Activated T-helper 1 cell treated with anti-CD3 and anti-CD28 coated beads, Interleukin-12 subunit alpha, Interleukin-12 subunit beta, Interleukin-2, Interleukin-4 antibody, amounts not matched to agents 30 ng/mL and 10 ng/mL and 1 ng/mL, durations not matched to agents 14 hours and 24 hours and 36 hours (primary cell): ENCODE results near the gene ACVR1. TPM values are rescaled to one million over a fixed set of nuclear protein-coding genes. Genes with fewer than 3 reads are reported as not detected.
"Not testable (repeated sequence)": the region's sequence is repeated elsewhere in the genome, so short reads cannot be mapped to it uniquely, and the experiment has no call there.

Experiments used
- DNase-seq: peaks from one replicate; pipeline ENCODE4 v3.0.0; 2021; ENCODE audit warnings: low spot score
- H3K27ac Mint-ChIP-seq: one replicate; pipeline ENCODE4 v1.8.0; 2021; ENCODE audit warnings: mild to moderate bottlenecking, mixed read lengths
- H3K27me3 Mint-ChIP-seq: one replicate; pipeline ENCODE4 v1.8.0; 2022; ENCODE audit warnings: mild to moderate bottlenecking, moderate library complexity, mixed read lengths; ENCODE audit not compliant: insufficient read depth
- H3K36me3 Mint-ChIP-seq: one replicate; pipeline ENCODE4 v1.8.0; 2021; ENCODE audit warnings: low read depth, mixed read lengths
- H3K4me1 Mint-ChIP-seq: one replicate; pipeline ENCODE4 v1.8.0; 2021; ENCODE audit warnings: low read depth, mixed read lengths
- H3K4me3 Mint-ChIP-seq: one replicate; pipeline ENCODE4 v1.8.0; 2021; ENCODE audit warnings: mild to moderate bottlenecking, moderate library complexity, mixed read lengths
- H3K9me3 Mint-ChIP-seq: one replicate; pipeline ENCODE4 v1.8.0; 2021; ENCODE audit warnings: mixed read lengths
- intact Hi-C: fragments of 100-400 bp; cut with micrococcal nuclease; formaldehyde crosslinking; loops from one replicate; pipeline ENCODE4 v1.15.1; 2024
- total RNA-seq: library from RNA; stranded (reverse); gene quantifications from 2 replicates; pipeline ENCODE4 v1.2.3, GENCODE V29; 2022

The ACVR1 gene
- total RNA-seq, 1 donor from 2014 or later = 44.0 TPM

- intact Hi-C loops = no loop called here
- no peak for DNase-seq
- Mint-ChIP-seq H3K36me3 (peaks cover 54% of the 10 kb centered on the region), H3K4me3 (no peak overlapping the region), H3K4me1 (no peaks in the 10 kb centered on the region), H3K27ac (no peak overlapping the region), H3K9me3 (peaks cover 38% of the 10 kb centered on the region), H3K27me3 (no peaks in the 10 kb centered on the region)
These were observed 149.2 kb downstream of the ACVR1 start for GRCh38 chr2:157726946-157727345.

DNA sequence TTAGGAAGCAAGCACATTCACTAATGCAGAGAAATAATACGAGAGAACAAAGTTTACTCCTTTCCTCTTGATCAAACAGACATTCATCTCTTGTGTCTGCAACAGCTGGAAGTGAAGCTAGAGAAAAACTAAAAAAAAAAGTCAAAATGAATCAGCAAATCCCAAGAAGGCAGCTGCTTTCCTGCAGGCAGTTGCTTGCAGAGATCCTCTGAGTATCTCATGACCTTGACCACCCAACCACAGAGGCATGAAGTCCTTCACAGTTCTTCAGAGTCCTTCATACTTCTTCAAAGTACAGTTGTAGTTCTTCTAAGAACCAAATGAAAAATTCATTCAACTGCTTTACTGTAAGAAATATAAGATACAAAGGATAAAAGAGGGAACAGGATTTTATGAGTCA, 150.3 kb downstream of the ACVR1 start:
- no peaks in the 10 kb centered on the region for H3K4me1 Mint-ChIP-seq
- H3K27me3 Mint-ChIP-seq = no peaks in the 10 kb centered on the region
- no peak overlapping the region for H3K27ac Mint-ChIP-seq
- H3K36me3 Mint-ChIP-seq = peaks cover 54% of the 10 kb centered on the region
- H3K4me3 Mint-ChIP-seq = no peak overlapping the region
- intact Hi-C loops = no loop called here
- peaks cover 41% of the 10 kb centered on the region for H3K9me3 Mint-ChIP-seq
- DNase-seq = no peak

DNA sequence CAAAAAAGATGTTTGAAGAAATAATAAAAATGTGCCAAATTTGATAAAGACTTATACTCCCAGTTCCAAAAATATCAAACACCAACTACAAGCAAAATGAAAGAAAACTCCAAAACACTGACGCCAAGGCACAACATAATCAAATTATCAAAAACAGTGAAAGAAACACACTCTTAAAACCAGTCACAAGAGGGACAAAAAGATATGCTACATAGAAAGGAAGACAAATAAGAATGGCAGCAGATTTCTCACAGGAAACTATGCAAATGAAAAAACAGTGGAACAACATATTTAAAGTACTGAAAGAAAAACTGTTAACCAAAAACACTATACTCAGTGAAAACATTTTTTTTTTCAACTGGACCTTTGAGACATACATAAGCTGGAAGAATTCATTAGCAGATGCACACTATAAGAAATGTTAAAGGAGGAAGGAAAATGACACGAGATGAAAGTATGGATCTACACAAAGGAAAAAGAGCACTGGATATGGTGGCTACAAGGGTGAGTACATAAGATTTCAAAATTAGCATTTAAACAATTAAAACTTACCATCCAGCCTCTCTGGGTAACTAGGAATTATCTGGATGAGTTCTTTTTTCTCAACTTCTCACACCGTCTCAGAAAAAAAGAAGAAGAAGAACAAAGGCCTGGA, 153.4 kb downstream of the ACVR1 start:
- Mint-ChIP-seq H3K27me3 (no peaks in the 10 kb centered on the region), H3K27ac (no peak overlapping the region), H3K36me3 (peaks cover 50% of the 10 kb centered on the region), H3K4me3 (no peak overlapping the region), H3K9me3 (peaks cover 36% of the 10 kb centered on the region), H3K4me1 (no peaks in the 10 kb centered on the region)
- intact Hi-C loops = no loop called here
- DNase-seq = no peak

DNA sequence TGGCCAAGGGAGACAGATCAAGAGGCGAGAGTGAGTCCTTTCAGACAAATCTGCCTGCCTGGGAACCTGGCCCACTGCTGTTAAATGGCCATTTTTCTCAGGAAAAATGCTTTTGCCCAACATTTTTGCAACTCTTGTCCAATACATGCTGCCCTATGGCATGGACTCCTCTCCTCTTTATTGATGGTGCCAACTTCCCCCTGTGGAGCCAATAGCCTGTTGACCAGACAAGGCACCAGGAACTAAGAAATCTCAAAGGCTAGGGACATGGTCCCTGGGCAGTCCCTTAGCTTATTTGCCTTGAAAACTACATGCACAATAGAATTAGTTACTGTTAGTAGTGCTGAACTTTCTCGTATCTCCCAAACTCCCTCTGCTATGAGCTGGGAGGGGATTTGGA, 155.6 kb downstream of the ACVR1 start:
- no peak overlapping the region for H3K4me3 Mint-ChIP-seq
- H3K9me3 Mint-ChIP-seq = peaks cover 36% of the 10 kb centered on the region
- H3K27me3 Mint-ChIP-seq = no peaks in the 10 kb centered on the region
- intact Hi-C loops = no loop called here
- no peaks in the 10 kb centered on the region for H3K4me1 Mint-ChIP-seq
- DNase-seq = no peak
- peaks cover 40% of the 10 kb centered on the region for H3K36me3 Mint-ChIP-seq
- H3K27ac Mint-ChIP-seq = no peak overlapping the region

DNA sequence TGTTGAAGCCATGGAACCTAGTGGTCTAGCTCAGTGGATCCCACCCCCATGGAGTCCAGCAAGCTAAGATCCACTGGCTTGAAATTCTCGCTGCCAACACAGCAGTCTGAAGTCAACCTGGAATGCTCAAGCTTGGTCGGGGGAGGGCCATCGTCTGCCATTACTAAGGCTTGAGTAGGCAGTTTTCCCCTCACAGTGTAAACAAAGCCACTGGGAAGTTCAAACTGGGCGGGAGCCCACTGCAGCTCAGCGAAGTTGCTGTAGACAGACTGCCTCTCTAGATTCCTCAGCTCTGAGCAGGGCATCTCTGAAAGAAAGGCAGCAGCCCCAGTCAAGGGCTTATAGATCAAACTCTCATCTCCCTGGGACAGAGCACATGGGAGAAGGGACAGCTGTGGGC, 171.5 kb downstream of the ACVR1 start:
- intact Hi-C loops, H3K4me3 Mint-ChIP-seq, H3K36me3 Mint-ChIP-seq, H3K27me3 Mint-ChIP-seq, H3K4me1 Mint-ChIP-seq, DNase-seq, H3K27ac Mint-ChIP-seq: not testable (repeated sequence)
- peaks cover 21% of the 10 kb centered on the region for H3K9me3 Mint-ChIP-seq

DNA sequence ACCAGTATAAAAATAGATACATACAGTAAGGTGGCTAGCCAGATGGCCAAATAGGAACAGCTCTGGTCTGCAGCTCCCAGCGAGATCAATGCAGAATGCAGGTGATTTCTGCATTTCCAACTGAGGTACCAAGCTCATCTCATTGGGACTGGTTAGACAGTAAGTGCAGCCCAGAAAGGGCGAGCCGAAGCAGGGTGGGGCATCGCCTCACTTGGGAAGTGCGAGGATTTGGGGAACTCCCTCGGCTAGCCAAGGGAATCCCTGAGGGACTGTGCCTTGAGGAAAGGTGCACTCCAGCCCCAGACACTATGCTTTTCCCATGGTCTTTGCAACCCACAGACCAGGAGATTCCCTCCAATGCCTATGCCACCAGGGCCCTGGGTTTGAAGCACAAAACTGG, 172.0 kb downstream of the ACVR1 start:
- H3K4me1 Mint-ChIP-seq, H3K36me3 Mint-ChIP-seq, H3K4me3 Mint-ChIP-seq, intact Hi-C loops, H3K27ac Mint-ChIP-seq, H3K27me3 Mint-ChIP-seq, DNase-seq: not testable (repeated sequence)
- H3K9me3 Mint-ChIP-seq = peaks cover 21% of the 10 kb centered on the region

DNA sequence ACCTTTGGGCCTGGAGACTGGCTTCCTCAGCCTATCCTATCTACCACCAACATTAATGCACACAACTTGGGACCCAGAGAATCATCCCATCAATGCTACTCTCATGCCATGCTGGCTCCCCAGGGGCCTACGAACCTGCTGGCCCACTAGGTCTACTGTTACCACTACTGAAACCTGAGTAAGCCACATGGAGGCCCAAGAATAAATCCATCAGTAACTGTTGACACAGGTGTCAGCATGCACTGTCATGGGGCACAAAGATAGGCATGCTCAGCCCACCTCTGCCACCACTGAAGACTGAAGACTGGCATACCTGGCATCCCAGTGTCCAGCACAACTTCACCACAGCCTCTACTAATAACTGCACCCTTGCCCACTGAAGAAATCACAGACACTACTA, 176.3 kb downstream of the ACVR1 start:
- Mint-ChIP-seq H3K4me3 (no peak overlapping the region), H3K27me3 (no peaks in the 10 kb centered on the region), H3K9me3 (peaks cover 10% of the 10 kb centered on the region), H3K36me3 (peaks cover 2% of the 10 kb centered on the region), H3K4me1 (no peaks in the 10 kb centered on the region), H3K27ac (no peak overlapping the region)
- no peak for DNase-seq
- intact Hi-C loops = no loop called here

- no peak overlapping the region for H3K27ac Mint-ChIP-seq
- DNase-seq = no peak
- intact Hi-C loops = no loop called here
- peaks cover 2% of the 10 kb centered on the region for H3K36me3 Mint-ChIP-seq
- peaks cover 10% of the 10 kb centered on the region for H3K9me3 Mint-ChIP-seq
- H3K4me1 Mint-ChIP-seq = no peaks in the 10 kb centered on the region
- H3K27me3 Mint-ChIP-seq = no peaks in the 10 kb centered on the region
- H3K4me3 Mint-ChIP-seq = no peak overlapping the region
These were observed 177.1 kb downstream of the ACVR1 start for GRCh38 chr2:157699009-157699408.

DNA sequence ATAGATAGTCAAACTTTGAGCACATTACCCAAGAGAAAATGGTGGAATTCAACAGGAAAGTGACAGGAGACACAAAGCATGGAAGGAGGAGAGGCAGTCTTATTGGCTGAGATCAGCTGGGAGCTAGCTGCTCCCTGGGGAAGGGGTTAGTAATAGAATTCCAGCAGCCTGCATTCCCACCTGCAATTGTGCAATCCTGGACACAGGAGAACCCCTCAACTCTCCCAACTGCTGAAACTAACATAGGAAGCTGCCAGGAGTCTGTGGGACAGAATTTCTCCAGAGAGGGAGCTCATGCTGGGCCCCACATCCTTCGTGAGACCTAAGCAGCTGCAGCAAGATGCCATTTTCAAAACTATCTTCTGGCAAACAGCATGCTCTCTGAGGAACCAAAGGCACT, 177.7 kb downstream of the ACVR1 start:
- Mint-ChIP-seq H3K4me1 (no peaks in the 10 kb centered on the region), H3K9me3 (peaks cover 10% of the 10 kb centered on the region), H3K36me3 (peaks cover 3% of the 10 kb centered on the region), H3K4me3 (no peak overlapping the region), H3K27me3 (no peaks in the 10 kb centered on the region), H3K27ac (no peak overlapping the region)
- DNase-seq = no peak
- intact Hi-C loops = no loop called here

GRCh38 chr2:157696036-157696435, 180.1 kb downstream of the ACVR1 start:
- Mint-ChIP-seq H3K27me3 (no peaks in the 10 kb centered on the region), H3K9me3 (peaks cover 3% of the 10 kb centered on the region), H3K4me3 (no peak overlapping the region), H3K27ac (no peak overlapping the region), H3K36me3 (peaks cover 4% of the 10 kb centered on the region), H3K4me1 (no peaks in the 10 kb centered on the region)
- DNase-seq = no peak
- intact Hi-C loops = no loop called here

- H3K27me3 Mint-ChIP-seq = no peaks in the 10 kb centered on the region
- no peaks in the 10 kb centered on the region for H3K4me1 Mint-ChIP-seq
- no peak for DNase-seq
- no peaks in the 10 kb centered on the region for H3K9me3 Mint-ChIP-seq
- H3K4me3 Mint-ChIP-seq = no peak overlapping the region
- peaks cover 2% of the 10 kb centered on the region for H3K36me3 Mint-ChIP-seq
- H3K27ac Mint-ChIP-seq = no peak overlapping the region
- intact Hi-C loops = no loop called here
These were observed 183.4 kb downstream of the ACVR1 start for GRCh38 chr2:157692768-157693167.

DNA sequence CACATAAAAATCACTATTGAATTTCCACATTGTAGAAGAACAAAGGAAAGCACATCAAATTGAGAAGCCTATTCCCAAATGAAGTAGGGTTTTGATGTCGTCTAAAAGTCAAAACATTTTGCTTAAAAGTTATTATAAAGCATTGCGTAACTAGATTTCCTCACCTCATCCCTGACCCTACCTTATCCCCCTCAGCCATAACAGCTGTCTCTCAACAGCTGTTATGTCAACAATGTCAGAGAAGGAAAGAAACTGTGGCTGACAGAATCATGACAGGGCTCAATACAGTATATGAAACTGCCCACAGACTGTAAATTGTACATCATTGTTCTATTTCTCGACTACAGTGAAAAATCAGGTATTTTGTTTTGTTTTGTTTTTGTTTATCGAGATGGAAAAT, 184.4 kb downstream of the ACVR1 start:
- Mint-ChIP-seq H3K27me3 (no peaks in the 10 kb centered on the region), H3K36me3 (peaks cover 2% of the 10 kb centered on the region), H3K9me3 (no peaks in the 10 kb centered on the region), H3K27ac (no peak overlapping the region), H3K4me1 (no peaks in the 10 kb centered on the region), H3K4me3 (no peak overlapping the region)
- DNase-seq = no peak
- intact Hi-C loops = no loop called here

- no peak overlapping the region for H3K4me3 Mint-ChIP-seq
- no peaks in the 10 kb centered on the region for H3K9me3 Mint-ChIP-seq
- H3K27me3 Mint-ChIP-seq = no peaks in the 10 kb centered on the region
These were observed 185.0 kb downstream of the ACVR1 start for GRCh38 chr2:157691131-157691530.

More at GRCh38 chr2:157691131-157691530, 185.0 kb downstream of the ACVR1 start:
- Mint-ChIP-seq H3K4me1 (no peaks in the 10 kb centered on the region), H3K36me3 (peaks cover 2% of the 10 kb centered on the region), H3K27ac (no peak overlapping the region)
- no peak for DNase-seq
- intact Hi-C loops = no loop called here
